ENCODE measurements around the gene NEGR1.
"Not testable (repeated sequence)": the region's sequence is repeated elsewhere in the genome, so short reads cannot be mapped to it uniquely, and the experiment has no call there.

The NEGR1 gene

GRCh38 chr1:71921204-71921603 lies 361.1 kb downstream of the NEGR1 start:
- no peak for DNase-seq

- no peak for DNase-seq
These were observed 361.8 kb downstream of the NEGR1 start for GRCh38 chr1:71920556-71920955.

DNA sequence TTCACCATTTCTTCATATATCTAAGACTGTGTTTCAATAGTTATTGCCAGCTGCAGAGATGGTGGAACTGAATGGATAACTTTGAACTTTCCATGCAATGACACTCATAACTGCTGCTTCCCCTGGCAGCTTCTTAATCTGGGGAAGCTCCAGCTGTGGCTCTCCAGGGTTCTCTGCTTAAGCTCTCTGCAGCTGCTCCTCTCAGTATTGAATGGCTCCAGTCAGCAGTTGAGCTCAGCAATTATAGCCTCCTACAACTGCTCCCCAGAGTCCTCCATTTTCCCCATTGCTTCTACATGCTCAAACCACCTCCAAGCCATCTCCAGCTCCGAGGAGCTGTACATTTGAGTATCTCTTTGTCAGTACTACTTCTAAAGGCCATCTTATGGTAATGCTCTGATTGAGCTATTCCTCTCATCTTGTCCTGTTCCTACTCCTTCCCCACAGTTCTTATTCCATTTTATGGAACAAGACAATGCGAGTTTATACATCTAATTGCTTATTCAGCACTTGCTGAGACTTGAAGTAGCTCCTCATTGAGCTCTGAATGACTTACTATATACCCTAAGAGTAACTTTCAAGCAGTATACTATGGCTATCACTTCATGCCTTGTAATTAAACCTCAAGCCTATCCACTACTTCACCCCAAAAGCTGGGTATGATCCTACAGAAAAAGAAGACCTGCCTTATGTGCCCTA lies 362.4 kb downstream of the NEGR1 start:
- DNase-seq, result no peak

GRCh38 chr1:71918630-71919029 lies 363.7 kb downstream of the NEGR1 start:
- no peak for DNase-seq

DNA sequence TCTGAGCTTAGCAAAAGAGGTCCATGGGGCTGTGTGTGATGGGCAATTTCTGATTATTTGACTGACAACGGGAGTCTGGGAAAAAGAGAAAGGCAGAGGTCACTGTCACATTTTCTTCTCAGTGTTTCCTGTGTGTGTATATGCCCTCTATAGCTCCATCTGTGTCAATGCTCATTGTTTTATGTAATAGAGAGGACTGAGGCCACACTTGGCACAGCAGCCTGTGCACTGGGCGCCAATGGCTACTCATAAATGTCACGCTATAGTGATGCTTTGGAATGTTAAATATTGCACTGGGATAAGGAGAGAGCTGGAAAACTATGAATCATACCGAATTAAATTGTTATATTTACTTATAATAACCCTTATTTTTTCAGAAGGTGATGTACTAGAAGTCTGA lies 365.4 kb downstream of the NEGR1 start:
- no peak for DNase-seq

DNA sequence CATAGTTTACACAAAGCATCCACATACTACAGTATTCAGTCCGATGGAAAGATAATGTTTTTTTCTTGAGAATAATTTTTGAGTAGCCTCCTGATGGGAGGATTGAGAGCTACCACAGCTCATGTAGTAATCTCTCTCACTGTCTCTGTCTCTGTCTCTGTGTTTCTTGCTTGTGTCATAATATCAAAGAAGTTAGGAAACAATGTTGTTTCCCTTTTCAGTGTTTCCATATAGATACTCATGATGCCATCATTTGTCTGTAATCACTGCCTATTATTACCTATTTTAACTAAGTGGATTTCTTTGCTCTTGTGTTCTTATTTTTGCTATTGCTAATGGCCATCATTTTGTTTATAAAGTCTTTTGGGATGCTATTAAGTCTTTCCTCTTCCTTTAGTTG lies 367.7 kb downstream of the NEGR1 start:
- DNase-seq, result no peak

GRCh38 chr1:71908871-71909390 lies 373.4 kb downstream of the NEGR1 start:
- DNase-seq, result no peak

DNA sequence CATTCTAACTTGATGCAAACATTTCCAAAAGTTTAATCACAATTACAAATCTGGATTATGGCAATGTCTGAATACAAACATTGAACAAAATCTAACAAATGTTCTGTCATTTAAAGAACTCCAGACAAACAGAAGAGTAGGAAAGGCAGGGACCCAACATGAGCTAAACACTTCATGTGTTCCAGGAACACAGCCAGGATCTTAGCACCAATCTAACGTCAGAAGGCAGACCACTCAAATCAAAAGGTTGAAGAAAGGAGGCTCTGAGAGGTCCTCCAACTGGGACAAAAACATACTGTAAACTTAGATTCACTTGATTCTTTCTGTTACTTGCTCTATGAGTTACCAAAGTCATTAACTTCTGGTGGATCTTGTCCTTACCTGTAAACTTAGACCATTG lies 374.0 kb downstream of the NEGR1 start:
- DNase-seq, result no peak

DNA sequence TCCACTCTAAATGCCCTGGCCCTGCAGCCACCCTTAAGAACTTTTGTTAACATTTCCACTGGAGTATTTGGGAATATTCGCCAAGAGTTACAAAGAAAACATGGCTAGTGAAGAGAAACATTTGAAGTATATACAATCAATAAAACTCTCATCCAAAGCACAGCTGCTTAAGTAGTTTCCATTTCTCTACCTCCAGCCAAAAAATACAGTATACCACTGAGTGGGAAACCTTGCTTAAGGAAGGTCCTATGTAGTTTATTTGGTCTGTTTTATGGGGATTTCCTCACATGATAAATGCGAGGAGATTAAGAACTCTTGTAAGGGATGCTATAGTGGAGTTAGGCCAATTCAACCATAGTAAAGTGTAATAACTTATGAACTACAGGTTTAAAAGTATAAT lies 382.5 kb downstream of the NEGR1 start:
- DNase-seq, result no peak

DNA sequence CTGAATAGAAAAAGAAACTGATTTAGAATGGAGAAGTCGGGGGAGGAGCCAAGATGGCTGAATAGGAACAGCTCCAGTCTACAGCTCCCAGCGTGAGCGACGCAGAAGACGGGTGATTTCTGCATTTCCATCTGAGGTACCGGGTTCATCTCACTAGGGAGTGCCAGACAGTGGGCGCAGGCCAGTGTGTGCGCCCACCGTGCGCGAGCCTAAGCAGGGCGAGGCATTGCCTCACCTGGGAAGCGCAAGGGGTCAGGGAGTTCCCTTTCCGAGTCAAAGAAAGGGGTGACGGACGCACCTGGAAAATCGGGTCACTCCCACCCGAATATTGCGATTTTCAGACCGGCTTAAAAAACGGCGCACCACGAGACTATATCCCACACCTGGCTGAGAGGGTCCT lies 394.2 kb downstream of the NEGR1 start:
- not testable (repeated sequence) for DNase-seq

GRCh38 chr1:71885171-71885570 lies 397.2 kb downstream of the NEGR1 start:
- no peak for DNase-seq

DNA sequence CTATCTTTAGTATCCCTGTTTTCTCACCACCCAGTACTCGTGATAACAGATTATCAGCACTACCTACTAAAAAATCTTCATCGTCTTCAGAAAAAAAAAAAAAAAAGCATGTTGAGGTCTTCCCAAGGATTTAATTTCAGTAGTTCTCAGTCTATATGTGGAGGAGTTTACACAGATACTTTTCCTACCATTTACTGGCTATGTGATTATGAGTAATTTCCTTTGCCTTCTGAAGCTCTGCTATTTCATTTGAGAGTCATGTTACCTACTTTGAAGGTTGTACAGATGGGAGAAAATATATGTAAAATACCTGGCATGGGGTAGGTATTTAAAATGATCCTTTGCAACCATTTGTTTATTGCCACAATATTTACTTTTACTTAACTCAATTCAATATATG lies 399.7 kb downstream of the NEGR1 start:
- no peak for DNase-seq

- DNase-seq, result no peak
These were observed 400.1 kb downstream of the NEGR1 start for GRCh38 chr1:71882226-71882625.

DNA sequence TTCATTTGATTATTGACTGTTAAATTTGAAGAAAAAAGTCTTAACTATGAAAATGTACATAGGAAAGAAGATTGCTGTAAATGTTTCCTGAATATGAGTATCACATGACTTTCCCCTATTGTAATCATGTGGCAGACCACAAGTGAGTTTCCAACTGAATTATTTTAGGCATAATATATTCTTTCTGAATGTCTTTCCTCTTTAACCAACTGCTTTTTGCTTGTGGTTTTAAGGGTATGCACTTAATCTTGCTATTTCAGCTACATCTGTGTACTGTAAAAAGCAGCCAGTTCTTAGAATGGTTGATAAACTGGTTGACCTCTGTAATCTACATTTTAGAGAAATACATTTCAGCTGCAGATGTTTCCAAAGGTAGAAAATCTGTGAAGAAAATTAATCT lies 400.7 kb downstream of the NEGR1 start:
- DNase-seq, result no peak

- DNase-seq, result no peak
These were observed 413.0 kb downstream of the NEGR1 start for GRCh38 chr1:71869326-71869725.

- no peak for DNase-seq
These were observed 419.6 kb downstream of the NEGR1 start for GRCh38 chr1:71862756-71863155.

DNA sequence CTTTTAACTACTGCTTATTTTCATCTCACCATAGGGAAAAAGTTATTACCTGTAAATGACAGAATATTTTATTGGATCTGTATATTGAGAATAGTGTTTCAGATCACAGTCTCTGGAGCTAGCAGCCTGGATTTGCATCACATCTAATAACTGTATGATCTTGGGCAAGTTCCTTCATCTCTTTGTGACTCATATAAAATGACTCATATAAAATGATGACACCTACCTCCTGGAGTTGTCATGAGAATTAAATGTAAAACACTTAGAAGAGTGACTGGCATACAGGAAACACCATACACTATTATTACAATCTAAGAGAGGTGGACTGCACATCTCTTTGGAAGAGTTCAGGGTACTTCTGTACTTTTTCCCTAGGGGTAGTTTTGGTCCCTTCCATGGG lies 421.3 kb downstream of the NEGR1 start:
- DNase-seq, result no peak

DNA sequence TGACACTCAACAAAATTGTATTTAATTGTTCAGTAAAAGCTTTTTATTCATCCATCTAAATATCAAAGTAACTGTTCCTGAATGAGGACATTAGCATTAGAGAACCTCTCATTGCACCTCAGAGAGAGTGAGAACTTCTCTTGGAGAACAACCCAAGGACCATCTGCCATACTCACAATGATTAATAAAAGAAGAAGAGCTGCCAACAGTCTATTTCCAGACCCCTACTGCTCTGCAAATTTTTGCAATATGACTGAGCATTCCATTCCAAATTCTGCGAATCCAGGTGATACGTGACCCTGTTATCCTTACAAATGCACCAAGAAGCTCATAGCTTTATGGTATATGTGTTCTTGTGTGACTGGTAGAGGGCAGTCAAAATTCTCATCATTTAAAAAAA lies 422.5 kb downstream of the NEGR1 start:
- DNase-seq, result no peak

- DNase-seq, result no peak
These were observed 424.5 kb downstream of the NEGR1 start for GRCh38 chr1:71857862-71858261.

DNA sequence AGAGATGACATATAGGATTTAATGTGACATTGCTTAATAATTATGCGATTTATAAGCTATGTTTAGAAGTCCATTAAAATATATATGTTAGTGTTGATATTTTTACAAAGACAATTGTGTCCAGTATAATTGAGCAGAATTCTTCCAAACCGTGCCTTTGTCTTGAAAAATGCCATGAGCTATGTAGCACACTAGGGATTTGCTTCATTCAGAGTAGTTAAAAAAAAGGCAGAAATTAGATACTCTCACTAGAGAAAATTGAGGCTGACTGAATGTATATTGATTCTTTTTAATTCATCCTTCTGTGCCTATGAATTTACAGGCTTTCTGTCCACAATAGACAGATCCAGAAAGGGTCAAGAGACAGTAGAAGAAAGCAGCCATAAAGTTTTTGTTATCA lies 429.0 kb downstream of the NEGR1 start:
- no peak for DNase-seq

DNA sequence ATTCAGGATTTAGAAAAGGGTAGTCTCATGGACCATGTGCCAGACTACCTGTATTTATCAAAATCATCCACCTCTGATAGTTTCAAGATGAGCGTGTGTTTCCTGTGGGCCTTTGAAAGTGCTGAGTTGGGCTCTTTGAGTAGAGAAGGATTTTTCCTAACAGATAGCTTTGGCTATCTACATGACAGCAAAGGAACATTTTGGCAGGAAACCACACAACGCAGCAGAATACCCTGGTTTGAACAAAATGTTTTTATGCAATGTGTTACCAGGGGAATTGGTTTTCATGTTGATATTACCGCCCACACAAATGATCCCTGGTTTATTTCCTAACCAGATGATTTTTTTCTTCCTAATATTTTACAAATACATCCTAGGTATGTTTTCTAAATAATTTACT lies 431.4 kb downstream of the NEGR1 start:
- no peak for DNase-seq

- DNase-seq, result no peak
These were observed 431.8 kb downstream of the NEGR1 start for GRCh38 chr1:71850515-71850914.

DNA sequence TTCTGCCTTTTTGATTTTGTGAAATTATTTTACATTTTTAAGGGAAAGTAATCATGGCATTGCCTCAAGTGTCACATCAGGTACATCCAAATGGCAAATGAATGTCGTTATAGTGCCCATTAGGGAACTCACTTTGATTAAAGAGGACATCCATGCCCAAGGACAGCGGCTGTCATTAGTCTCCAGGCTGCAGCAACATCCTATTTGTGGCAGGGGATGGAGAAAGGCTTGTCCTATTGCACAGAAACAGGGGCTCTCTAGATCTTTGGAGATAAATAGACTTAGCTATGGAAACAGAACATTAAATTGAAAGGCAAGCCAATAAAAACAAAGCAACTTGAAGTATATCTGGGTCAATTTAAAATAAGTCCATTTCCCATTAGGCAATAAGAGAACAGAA lies 439.3 kb downstream of the NEGR1 start:
- DNase-seq, result no peak

DNA sequence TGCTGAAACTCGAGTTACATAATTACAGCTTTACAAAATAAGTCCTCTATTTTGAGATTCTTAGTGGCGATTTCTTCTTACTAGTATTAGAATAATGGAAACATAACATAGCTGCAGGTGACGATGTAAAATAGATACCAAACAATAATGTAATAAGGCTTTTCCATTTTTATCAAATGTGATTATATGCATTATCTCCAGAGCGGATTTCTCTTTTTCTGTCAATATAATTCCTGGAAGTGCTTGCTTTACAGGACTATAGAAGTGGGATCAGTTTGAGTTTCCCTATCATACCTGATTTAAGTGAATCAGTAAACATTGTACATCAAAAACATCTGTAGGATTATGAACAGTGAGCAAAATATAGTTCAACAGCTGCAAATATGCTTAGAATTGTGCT lies 442.5 kb downstream of the NEGR1 start:
- DNase-seq, result no peak

DNA sequence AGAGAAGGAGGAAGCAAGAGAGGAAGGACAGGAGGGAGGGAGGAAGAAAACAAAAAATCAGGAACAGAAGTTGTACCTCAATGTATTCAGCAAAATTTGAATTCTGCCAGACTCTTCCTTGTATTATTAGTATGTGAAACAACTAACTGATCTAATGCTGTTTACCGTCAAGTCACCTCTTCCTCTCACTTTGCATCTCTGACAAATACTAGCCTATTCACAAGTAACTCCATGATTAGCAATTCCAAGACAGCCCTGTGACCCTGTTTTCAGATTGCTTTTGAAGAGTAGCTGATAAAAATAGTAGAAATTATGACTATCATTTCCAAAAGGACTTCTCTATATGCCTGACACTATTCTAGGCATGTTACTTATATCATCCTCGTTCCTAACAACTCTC lies 445.4 kb downstream of the NEGR1 start:
- no peak for DNase-seq

Data from activated CD8-positive, alpha-beta memory T cell treated with anti-CD3 and anti-CD28 coated beads, Interleukin-2, amount 50 U/mL, for 4 hours (primary cell).